Caki2 (cell line): Measurements from ENCODE around the gene PGAM2. TPM values are rescaled to one million over a fixed set of nuclear protein-coding genes. Genes with fewer than 3 reads are reported as not detected.
"Not testable (repeated sequence)": the region's sequence is repeated elsewhere in the genome, so short reads cannot be mapped to it uniquely, and the experiment has no call there.

ENCODE experiments used
- DNase-seq: peaks from one replicate; pipeline ENCODE4 v3.0.0-alpha.2; 2015; ENCODE audit warnings: low read depth
- in situ Hi-C: cut with HindIII; loops from 2 replicates; pipeline ENCODE4 v1.10.0; 2016; ENCODE audit warnings: low sequenced_read_pairs, low pct_unique_long_range_greater_than_20kb, mixed read lengths
- total RNA-seq: library from RNA; depleted of rRNA; stranded (reverse); fragments of >200 nt; shearing (Covaris generic); gene quantifications from 2 replicates; pipeline ENCODE4 v1.2.3, GENCODE V29; 2014; ENCODE audit warnings: low replicate concordance; rRNA removed

The PGAM2 gene
- total RNA-seq, 1 experiment from 2014 or later: not detected

- DNase-seq: peak; percentile 95
- in situ Hi-C loops: not testable (repeated sequence)
Observed at GRCh38 chr7:44018857-44019807, 46.2 kb downstream of the PGAM2 start.

GRCh38 chr7:44015090-44015489 is 50.3 kb downstream of the PGAM2 start:
- in situ Hi-C loops: not testable (repeated sequence)

More at GRCh38 chr7:44015090-44015489, 50.3 kb downstream of the PGAM2 start:
- DNase-seq: not testable (repeated sequence)

Other genes starting within 250 kb of the PGAM2 start
- gene MRPS24, start 196.1 kb downstream of the PGAM2 start, total RNA-seq: 122 and 157 TPM in 2 replicates
- 22.0 and 30.4 TPM in 2 replicates for gene URGCP, start 159.0 kb downstream of the PGAM2 start, total RNA-seq
- 13.4 and 15.4 TPM in 2 replicates for gene UBE2D4, start 139.1 kb downstream of the PGAM2 start, total RNA-seq
- not detected in 2 replicates for gene SPDYE1, start 67.7 kb downstream of the PGAM2 start, total RNA-seq
- gene DBNL, start 20.9 kb downstream of the PGAM2 start, total RNA-seq: 137 and 174 TPM in 2 replicates
- gene POLM, start 17.0 kb upstream of the PGAM2 start, total RNA-seq: 2.6 and 2.9 TPM in 2 replicates
- gene AEBP1, start 38.8 kb upstream of the PGAM2 start, total RNA-seq: not detected in 2 replicates
- gene POLD2, start 58.0 kb upstream of the PGAM2 start, total RNA-seq: 211 and 243 TPM in 2 replicates
- gene MYL7, start 75.8 kb upstream of the PGAM2 start, total RNA-seq: not detected in 2 replicates
- gene GCK, start 123.9 kb upstream of the PGAM2 start, total RNA-seq: not detected in 2 replicates
- 71.2 and 102 TPM in 2 replicates for gene YKT6, start 135.4 kb upstream of the PGAM2 start, total RNA-seq